ENCODE data around the gene LRRC23. TPM values are rescaled to one million over a fixed set of nuclear protein-coding genes. Genes with fewer than 3 reads are reported as not detected.
"Not testable (repeated sequence)": the region's sequence is repeated elsewhere in the genome, so short reads cannot be mapped to it uniquely, and the experiment has no call there.

The LRRC23 gene
- total and polyA plus RNA-seq, 4 donors: 13.5 to 25.5 (median 25.2) TPM

DNA sequence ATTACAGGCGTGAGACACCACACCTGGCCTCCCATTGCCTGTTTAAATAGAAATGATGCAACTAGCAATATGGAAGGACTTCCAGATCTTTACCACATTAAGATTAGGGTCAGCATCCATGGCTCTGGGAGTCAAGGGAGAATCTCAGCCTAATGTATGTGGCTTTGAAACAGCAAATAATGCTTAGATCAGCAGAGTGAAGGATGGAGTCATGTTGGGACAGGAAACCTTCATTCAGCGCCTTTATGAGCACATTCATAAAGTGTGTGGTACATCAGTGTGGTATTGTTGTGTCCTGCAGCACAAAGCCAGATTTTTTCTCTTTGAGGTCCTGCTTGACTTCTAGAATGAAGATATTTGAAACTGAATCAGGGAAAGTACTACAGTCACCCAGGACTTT, 16.3 kb upstream of the LRRC23 start:
- H3K4me1 ChIP-seq (ENCODE audit: control insufficient read depth, insufficient read depth, low read length): peaks cover 10% of the 10 kb centered on the region
- H3K4me3 ChIP-seq (ENCODE audit: low read depth, low read length): no peak overlapping the region
- WGBS (ENCODE audit: insufficient coverage): 75% methylated on average over 1 of the region's 2 CpGs
- H3K27me3 ChIP-seq (ENCODE audit: control insufficient read depth, insufficient read depth, low read length): no peaks in the 10 kb centered on the region
- peaks cover 13% of the 10 kb centered on the region for H3K36me3 ChIP-seq (ENCODE audit: control insufficient read depth, insufficient read depth, low read length)
- DNase-seq (ENCODE audit: low read depth in 4 of 6, low spot score in 6 of 6): no peak
- H3K27ac ChIP-seq (ENCODE audit: low read depth, low read length): no peak overlapping the region
- H3K9me3 ChIP-seq (ENCODE audit: control insufficient read depth, insufficient read depth, low read length): no peaks in the 10 kb centered on the region

DNA sequence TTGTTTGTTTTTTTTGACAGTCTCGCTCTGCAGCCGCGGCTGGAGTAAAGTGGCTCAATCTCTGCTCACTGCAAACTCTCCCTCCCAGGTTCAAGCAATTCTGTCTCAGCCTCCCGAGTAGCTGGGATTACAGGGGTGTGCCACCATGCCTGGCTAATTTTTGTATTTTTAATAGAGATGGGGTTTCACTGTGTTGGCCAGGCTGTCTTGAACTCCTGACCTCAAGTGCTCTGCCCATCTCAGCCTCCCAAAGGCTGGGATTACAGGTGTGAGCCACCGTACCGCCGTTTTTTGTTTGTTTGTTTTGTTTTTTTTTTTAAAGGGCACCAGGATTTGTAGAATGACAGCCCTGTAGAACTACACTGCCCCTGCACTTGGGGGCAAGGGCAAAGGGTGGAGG, 15.8 kb upstream of the LRRC23 start:
- DNase-seq (ENCODE audit: low read depth in 4 of 6, low spot score in 6 of 6); H3K4me3 ChIP-seq (ENCODE audit: low read depth, low read length); H3K9me3 ChIP-seq (ENCODE audit: control insufficient read depth, insufficient read depth, low read length); H3K27me3 ChIP-seq (ENCODE audit: control insufficient read depth, insufficient read depth, low read length); H3K27ac ChIP-seq (ENCODE audit: low read depth, low read length); H3K36me3 ChIP-seq (ENCODE audit: control insufficient read depth, insufficient read depth, low read length): not testable (repeated sequence)
- WGBS (ENCODE audit: insufficient coverage): 86% methylated on average over 2 of the region's 7 CpGs
- H3K4me1 ChIP-seq (ENCODE audit: control insufficient read depth, insufficient read depth, low read length): peaks cover 10% of the 10 kb centered on the region

DNA sequence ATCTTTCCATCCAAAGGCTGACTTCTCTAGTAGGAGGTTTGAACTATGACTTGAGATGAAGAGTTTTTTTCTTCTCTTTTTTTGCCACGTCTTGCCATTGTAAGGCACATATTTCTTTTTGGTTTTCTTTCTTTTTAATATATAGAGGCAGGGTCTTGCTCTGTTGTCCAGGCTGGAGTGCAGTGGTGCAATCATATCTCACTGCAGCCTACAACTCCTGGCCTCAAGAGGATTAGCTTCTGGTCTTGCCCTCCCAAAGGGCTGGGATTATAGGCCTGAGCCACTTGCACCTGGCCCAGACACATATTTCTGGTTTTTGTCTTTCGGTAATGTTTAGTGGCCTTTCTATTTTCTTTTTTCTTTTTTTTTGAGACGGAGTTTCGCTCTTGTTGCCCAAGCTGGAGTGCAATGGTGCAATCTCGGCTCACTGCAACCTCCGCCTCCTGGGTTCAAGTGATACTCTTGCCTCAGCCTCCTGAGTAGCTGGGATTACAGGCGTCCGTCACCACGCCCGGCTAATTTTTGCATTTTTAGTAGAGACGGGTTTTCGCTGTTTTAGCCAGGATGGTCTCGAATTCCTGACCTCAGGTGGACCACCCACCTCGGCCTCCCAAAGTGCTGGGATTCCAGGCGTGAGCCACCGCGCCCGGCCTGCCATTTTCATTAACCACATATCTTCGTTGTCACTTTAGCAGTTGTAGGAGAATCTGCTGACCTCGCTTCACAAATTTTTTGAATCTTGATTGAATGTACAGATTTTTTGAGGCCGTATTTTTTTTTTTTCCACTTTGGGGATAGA, 14.6 kb upstream of the LRRC23 start:
- WGBS (ENCODE audit: insufficient coverage): 84% methylated on average over 13 of the region's 21 CpGs
- not testable (repeated sequence) for H3K27me3 ChIP-seq (ENCODE audit: control insufficient read depth, insufficient read depth, low read length); DNase-seq (ENCODE audit: low read depth in 4 of 6, low spot score in 6 of 6); H3K9me3 ChIP-seq (ENCODE audit: control insufficient read depth, insufficient read depth, low read length); H3K36me3 ChIP-seq (ENCODE audit: control insufficient read depth, insufficient read depth, low read length); H3K4me3 ChIP-seq (ENCODE audit: low read depth, low read length)
- Histone ChIP-seq H3K4me1 (ENCODE audit: control insufficient read depth, insufficient read depth, low read length) (peaks cover 10% of the 10 kb centered on the region), H3K27ac (ENCODE audit: low read depth, low read length) (peak overlapping the region; percentile 88)

DNA sequence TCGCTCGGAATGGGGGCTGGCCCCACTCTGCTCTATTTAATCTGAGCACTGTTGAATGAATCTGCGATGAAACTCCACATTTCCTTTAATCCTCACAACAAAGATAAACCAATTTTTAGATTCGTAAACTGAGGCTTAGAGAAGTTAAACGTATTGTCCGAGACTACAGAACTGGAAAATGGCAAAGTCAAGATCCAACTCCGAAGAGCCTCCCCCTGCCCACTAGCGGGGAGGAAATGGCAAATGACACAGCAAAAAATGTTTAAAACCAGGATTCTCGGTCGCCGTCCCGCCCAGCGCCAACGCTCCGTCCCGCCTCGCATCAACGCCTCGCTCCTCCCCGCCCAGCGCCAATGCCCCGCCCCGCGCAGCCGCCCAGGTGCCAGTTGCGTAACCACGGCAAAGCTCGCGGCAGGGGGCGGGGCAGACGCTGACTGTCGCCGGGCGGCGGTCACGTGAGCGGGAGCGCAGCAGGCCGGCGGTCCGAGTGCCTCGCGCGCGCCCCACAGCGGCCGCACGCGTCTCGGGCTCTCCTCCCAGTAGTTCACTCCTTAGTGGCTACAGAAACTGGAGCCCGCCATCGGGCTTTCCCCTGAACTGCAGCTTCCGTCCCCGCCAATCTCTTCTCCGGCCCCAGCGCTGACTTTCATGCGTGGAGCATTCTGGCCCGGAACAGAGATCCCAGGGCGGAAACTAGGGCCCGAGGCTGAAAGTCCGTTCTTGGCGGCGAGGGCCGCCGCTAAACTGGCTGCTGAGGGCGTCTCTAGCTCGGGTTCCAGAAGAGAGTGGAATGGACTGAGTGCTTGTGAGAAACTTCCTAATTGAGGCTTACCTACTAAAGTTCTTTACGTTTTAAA, 13.6 kb upstream of the LRRC23 start:
- H3K4me1 ChIP-seq (ENCODE audit: control insufficient read depth, insufficient read depth, low read length): peaks cover 10% of the 10 kb centered on the region
- peak overlapping the region; percentile 58 for H3K4me3 ChIP-seq (ENCODE audit: low read depth, low read length)
- H3K9me3 ChIP-seq (ENCODE audit: control insufficient read depth, insufficient read depth, low read length): no peaks in the 10 kb centered on the region
- peak in 5 of 6 donors; percentile 90 to 99 (median 95) for DNase-seq (ENCODE audit: low read depth in 4 of 6, low spot score in 6 of 6)
- H3K27ac ChIP-seq (ENCODE audit: low read depth, low read length): peak overlapping the region; percentile 88
- H3K27me3 ChIP-seq (ENCODE audit: control insufficient read depth, insufficient read depth, low read length): no peaks in the 10 kb centered on the region
- no peaks in the 10 kb centered on the region for H3K36me3 ChIP-seq (ENCODE audit: control insufficient read depth, insufficient read depth, low read length)
- WGBS (ENCODE audit: insufficient coverage): 2% methylated on average over 64 of the region's 68 CpGs

DNA sequence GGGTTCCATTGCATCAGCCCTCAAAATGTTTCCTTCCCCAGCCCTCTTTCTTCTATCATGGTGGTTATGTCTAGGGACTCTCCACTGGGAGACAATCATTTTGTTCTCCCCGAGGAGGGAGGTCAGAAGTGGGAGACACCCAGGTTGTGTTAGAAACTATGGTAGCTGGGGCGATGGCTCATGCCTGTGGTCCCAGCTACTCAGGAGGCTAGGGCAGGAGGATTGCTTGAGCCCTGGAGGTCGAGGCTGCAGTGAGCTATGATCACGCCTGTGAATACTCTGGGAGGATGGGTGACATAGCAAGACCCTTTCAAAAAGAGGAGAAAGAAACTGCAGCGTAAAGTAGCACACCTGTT, 13.0 kb upstream of the LRRC23 start:
- no peak for DNase-seq (ENCODE audit: low read depth in 4 of 6, low spot score in 6 of 6)
- Histone ChIP-seq H3K4me1 (ENCODE audit: control insufficient read depth, insufficient read depth, low read length) (peaks cover 10% of the 10 kb centered on the region), H3K36me3 (ENCODE audit: control insufficient read depth, insufficient read depth, low read length) (no peaks in the 10 kb centered on the region), H3K4me3 (ENCODE audit: low read depth, low read length) (peak overlapping the region; percentile 53), H3K27me3 (ENCODE audit: control insufficient read depth, insufficient read depth, low read length) (no peaks in the 10 kb centered on the region), H3K9me3 (ENCODE audit: control insufficient read depth, insufficient read depth, low read length) (no peaks in the 10 kb centered on the region), H3K27ac (ENCODE audit: low read depth, low read length) (peak overlapping the region; percentile 87)
- WGBS (ENCODE audit: insufficient coverage): 94% methylated on average over 3 of the region's 5 CpGs

DNA sequence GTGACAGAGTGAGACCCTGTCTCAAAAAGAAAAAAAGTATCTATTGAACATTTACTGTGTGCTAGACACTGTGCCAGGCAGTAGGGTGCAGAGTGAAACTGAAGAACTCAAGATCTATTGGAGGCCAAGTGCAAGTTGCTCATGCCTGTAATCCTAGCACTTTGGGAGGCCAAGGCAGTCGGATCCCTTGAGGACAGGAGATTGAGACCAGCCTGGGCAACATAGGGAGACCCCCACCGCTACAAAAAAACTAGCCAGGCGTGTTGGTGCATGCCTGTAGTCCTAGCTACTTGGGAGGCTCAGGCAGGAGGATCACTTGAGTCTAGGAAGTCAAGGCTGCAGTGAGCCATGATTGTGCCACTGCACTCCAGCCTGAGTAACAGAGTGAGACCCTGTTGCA, 11.9 kb upstream of the LRRC23 start:
- WGBS (ENCODE audit: insufficient coverage): 94% methylated on average over 3 of the region's 3 CpGs
- not testable (repeated sequence) for H3K27me3 ChIP-seq (ENCODE audit: control insufficient read depth, insufficient read depth, low read length); H3K27ac ChIP-seq (ENCODE audit: low read depth, low read length); H3K36me3 ChIP-seq (ENCODE audit: control insufficient read depth, insufficient read depth, low read length); DNase-seq (ENCODE audit: low read depth in 4 of 6, low spot score in 6 of 6); H3K9me3 ChIP-seq (ENCODE audit: control insufficient read depth, insufficient read depth, low read length); H3K4me3 ChIP-seq (ENCODE audit: low read depth, low read length)
- peaks cover 10% of the 10 kb centered on the region for H3K4me1 ChIP-seq (ENCODE audit: control insufficient read depth, insufficient read depth, low read length)

DNA sequence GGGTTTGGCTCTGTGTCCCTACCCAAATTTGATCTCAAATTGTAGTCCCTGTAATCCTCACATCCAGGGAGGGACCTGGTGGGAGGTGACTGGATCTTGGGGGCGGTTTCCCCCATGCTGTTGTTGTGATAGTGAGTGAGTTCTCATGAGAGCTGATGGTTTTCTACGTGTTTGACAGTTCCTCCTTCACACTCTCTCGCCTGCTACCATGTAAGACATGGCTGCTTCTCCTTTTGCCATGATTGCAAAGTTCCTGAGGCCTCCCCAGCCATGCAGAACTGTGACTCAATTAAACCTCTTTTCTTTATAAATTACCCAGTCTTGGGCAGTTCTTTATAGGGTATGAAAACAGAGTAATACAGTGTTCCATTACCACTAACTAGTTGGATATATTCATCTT, 10.3 kb upstream of the LRRC23 start:
- Histone ChIP-seq H3K27me3 (ENCODE audit: control insufficient read depth, insufficient read depth, low read length) (no peaks in the 10 kb centered on the region), H3K9me3 (ENCODE audit: control insufficient read depth, insufficient read depth, low read length) (no peaks in the 10 kb centered on the region), H3K4me1 (ENCODE audit: control insufficient read depth, insufficient read depth, low read length) (peaks cover 15% of the 10 kb centered on the region), H3K36me3 (ENCODE audit: control insufficient read depth, insufficient read depth, low read length) (no peaks in the 10 kb centered on the region), H3K27ac (ENCODE audit: low read depth, low read length) (no peak overlapping the region), H3K4me3 (ENCODE audit: low read depth, low read length) (no peak overlapping the region)
- no peak for DNase-seq (ENCODE audit: low read depth in 4 of 6, low spot score in 6 of 6)
- WGBS (ENCODE audit: insufficient coverage): no CpG with 5 or more reads among the region's 3 CpGs

DNA sequence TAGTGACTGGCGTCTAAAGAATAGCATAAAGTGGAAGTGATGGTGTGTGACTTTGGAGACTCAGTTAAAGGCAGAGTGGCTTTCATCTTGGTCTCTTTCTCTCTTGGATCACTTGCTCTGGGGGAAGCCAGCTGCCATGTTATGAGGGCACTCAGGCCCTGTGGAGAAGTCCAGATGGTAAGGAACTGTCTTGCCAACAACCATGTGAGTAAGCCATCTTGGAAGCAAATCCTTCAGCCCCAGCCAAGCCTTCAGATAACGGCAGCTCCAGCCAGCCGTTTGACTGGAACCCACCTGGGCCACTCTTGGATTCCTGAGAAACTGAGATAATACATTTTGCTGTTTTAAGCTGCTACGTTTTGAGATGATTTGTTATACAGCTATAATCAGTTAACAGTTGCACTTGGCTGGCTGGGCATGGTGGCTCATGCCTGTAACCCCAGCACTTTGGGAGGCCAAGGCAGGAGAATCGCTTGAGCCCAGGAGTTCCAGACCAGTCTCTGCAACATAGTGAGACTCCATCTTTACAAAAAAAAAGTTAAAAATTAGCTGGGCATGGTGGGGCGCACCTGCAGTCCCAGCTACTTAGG, 7.7 kb upstream of the LRRC23 start:
- no peaks in the 10 kb centered on the region for H3K27me3 ChIP-seq (ENCODE audit: control insufficient read depth, insufficient read depth, low read length)
- no peak overlapping the region for H3K4me3 ChIP-seq (ENCODE audit: low read depth, low read length)
- WGBS (ENCODE audit: insufficient coverage): 61% methylated on average over 3 of the region's 6 CpGs
- no peaks in the 10 kb centered on the region for H3K36me3 ChIP-seq (ENCODE audit: control insufficient read depth, insufficient read depth, low read length)
- no peak overlapping the region for H3K27ac ChIP-seq (ENCODE audit: low read depth, low read length)
- no peaks in the 10 kb centered on the region for H3K9me3 ChIP-seq (ENCODE audit: control insufficient read depth, insufficient read depth, low read length)
- peaks cover 13% of the 10 kb centered on the region for H3K4me1 ChIP-seq (ENCODE audit: control insufficient read depth, insufficient read depth, low read length)
- peak in 1 of 6 donors; percentile 49 for DNase-seq (ENCODE audit: low read depth in 4 of 6, low spot score in 6 of 6)

DNA sequence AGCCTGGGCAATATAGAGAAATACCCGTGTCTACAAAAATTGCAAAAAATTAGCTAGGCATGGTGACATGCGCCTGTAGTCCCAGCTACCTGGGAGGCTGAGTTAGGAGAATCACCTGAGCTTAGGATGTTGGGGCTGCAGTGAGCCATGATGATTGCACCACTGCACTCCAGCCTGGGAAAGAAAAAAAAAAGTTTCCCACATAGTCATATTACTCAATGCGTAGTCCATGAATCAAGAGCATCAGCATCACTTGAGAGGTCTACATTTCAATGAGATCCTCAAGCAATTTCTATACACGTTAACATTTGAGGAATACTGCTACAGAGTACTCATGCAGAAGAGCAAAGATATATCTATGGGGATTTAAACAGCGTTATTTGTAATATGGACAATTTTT, 5.2 kb upstream of the LRRC23 start:
- Histone ChIP-seq H3K27ac (ENCODE audit: low read depth, low read length) (peak overlapping the region; percentile 84), H3K27me3 (ENCODE audit: control insufficient read depth, insufficient read depth, low read length) (no peaks in the 10 kb centered on the region)
- WGBS (ENCODE audit: insufficient coverage): 100% methylated on average over 1 of the region's 5 CpGs

More for the DNA sequence above, 5.2 kb upstream of the LRRC23 start:
- no peaks in the 10 kb centered on the region for H3K9me3 ChIP-seq (ENCODE audit: control insufficient read depth, insufficient read depth, low read length)
- DNase-seq (ENCODE audit: low read depth in 4 of 6, low spot score in 6 of 6): no peak
- H3K36me3 ChIP-seq (ENCODE audit: control insufficient read depth, insufficient read depth, low read length): no peaks in the 10 kb centered on the region
- H3K4me3 ChIP-seq (ENCODE audit: low read depth, low read length): no peak overlapping the region
- H3K4me1 ChIP-seq (ENCODE audit: control insufficient read depth, insufficient read depth, low read length): peaks cover 13% of the 10 kb centered on the region

Data from spinal cord (tissue), 10 donors.